Measurements from ENCODE around the gene NMNAT3.
"Not testable (repeated sequence)": the region's sequence is repeated elsewhere in the genome, so short reads cannot be mapped to it uniquely, and the experiment has no call there.

The NMNAT3 gene

GRCh38 chr3:139634111-139634635 lies 43.6 kb downstream of the NMNAT3 start:
- no peak for DNase-seq

DNA sequence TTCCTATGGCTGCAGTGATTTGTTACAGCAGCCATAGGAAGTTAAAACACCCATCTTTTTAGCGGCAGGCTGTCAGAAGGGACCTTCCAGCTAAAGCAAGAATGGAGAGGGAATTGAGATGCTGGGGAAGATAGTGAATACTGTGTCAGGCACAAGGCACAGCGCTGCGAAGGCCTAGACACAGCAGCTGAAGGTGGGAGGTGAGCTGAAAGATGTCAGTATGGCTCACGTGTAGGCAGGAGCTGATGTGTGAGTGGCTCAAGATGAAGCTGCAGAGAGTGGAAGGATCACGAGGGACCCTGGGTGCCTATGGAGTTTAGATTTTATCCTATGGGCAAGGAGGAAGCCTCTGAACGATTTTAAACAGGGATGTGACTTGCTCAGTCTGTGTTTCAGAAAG lies 44.3 kb downstream of the NMNAT3 start:
- no peak for DNase-seq

DNA sequence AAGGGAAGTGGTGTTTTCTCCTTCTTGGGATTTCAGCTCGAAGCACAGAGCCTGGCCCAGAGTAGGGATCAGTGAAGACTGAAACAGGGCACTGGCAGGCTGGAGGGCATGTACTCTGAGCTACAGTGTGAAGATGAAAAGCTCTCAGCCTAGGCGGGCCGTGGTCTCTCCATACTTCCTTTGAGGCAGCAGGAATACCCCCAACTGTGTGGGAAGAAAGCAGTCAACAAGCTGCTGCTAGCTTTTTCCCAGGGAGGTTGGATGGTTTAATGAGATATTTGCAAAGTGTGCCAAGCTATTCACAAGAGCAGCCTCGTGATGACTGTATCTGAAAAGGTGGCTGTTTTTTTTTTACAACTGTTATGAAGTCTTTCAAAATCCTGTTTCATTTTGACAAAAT lies 47.2 kb downstream of the NMNAT3 start:
- no peak for DNase-seq

DNA sequence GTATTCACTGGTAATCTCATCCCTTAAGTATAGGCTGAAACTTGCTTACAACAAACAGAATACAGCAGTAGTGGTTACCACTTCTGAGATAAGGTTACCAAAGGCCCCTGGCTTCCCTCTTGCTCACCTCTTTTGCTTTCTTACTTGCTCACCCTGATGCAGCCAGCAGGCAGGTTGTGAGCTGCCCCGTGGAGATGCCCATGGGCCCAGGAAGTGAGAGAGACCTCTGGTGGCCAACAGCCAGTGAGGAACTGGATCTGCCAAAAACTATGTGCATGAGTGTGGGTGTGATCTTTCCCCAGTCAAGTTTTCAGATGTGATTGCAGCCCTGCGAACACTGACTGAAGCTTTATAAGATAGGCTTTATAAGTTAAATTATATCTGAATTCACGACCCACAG lies 48.7 kb downstream of the NMNAT3 start:
- peak in 1 of 2 experiments; percentile 32 for DNase-seq

- no peak for DNase-seq
Measured at GRCh38 chr3:139627759-139628158, 50.0 kb downstream of the NMNAT3 start.

GRCh38 chr3:139620438-139620837 lies 57.3 kb downstream of the NMNAT3 start:
- DNase-seq, result peak in 1 of 2 experiments; percentile 20

DNA sequence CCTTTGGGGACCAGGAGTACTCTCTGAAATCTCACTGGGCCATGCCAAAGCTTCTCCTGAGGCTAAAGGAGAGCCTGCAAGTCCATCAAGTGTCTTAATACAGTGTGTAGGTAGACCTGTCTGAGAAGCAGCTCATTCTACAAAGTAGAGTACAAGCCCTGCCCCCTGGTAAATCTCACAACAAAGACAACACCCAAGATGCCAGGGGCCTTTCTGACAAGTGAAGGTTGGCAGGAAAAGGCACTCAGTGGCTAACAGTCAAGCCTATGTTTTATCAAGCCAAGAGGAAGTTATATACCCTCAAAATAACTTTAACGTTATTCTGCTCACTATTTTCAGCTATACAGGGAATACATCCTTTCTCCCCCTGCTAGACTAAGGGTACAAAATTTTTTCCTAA lies 58.3 kb downstream of the NMNAT3 start:
- DNase-seq, result no peak

DNA sequence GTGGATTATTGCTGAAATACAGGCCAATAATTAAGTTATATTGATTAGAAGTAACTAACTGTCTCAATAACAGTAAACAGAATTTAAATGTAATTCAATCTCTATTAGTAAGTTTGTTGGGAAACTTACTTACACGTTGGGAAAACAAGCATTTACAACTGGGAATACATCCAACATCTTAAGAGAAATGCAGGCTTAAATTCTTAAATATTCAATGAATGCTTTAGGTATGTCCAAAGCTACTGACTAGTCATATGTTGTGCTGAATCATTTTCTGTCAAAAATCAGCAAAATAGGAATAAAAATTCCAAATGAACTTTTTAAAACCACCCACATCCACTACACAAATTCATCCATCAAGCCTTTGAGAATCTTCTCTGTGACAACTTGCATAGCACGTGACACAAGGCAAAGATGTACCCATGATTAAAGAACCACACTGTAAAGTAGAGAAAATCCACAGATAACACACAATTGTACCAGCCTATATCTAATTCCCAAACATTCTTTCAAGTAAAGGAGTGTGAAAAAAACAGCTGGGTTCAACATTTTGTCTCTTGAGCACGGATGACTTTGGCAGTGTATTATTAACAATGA lies 60.0 kb downstream of the NMNAT3 start:
- DNase-seq, result no peak

- DNase-seq, result no peak
Measured at GRCh38 chr3:139611528-139611927, 66.2 kb downstream of the NMNAT3 start.

DNA sequence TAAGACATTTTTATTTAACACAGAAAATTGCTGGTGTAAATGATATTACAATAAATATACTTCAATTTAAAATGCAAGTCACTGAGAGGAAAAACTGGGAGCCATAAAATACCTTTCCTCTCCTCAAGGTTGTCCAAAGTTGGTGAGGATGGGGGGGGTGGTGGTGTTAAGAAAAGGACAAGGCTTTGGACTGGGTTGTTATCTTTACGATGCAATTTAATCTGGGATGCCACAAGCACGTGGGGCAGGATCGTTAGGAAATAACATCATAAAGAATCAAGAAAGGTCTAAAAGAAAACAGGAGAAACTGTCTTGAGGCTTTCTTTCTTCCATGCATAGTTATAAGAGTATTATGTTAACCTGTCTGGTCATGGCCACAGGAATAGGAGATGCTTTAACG lies 66.9 kb downstream of the NMNAT3 start:
- no peak for DNase-seq

GRCh38 chr3:139608924-139609323 lies 68.8 kb downstream of the NMNAT3 start:
- DNase-seq, result no peak

- DNase-seq, result peak in 1 of 2 experiments; percentile 25
Measured at GRCh38 chr3:139608108-139608380, 69.7 kb downstream of the NMNAT3 start.

- peak; percentile 38 to 68 for DNase-seq
Measured at GRCh38 chr3:139607257-139608107, 70.3 kb downstream of the NMNAT3 start.

DNA sequence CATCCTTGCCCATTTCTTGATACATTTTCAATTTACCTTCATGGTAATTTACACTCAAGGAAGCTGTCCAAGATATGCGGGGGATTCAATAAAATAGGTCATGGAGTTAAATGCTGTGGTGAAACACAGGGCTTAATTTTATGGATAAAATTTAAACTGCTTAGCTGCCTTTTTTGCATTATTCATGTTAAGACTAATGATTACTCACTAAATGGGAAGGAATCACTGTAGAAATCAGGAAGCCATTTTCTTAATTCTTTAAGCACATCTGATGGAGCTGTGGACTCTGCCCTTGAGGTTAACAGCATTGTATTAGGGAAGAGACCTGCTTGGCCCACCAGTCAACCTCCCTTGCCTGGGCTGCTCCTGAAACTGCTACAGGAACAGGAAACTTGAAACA lies 75.8 kb downstream of the NMNAT3 start:
- no peak for DNase-seq

- DNase-seq, result peak in 1 of 2 experiments; percentile 22
Measured at GRCh38 chr3:139601191-139601961, 76.4 kb downstream of the NMNAT3 start.

GRCh38 chr3:139597947-139598346 lies 79.8 kb downstream of the NMNAT3 start:
- no peak for DNase-seq

GRCh38 chr3:139591186-139591585 lies 86.6 kb downstream of the NMNAT3 start:
- not testable (repeated sequence) for DNase-seq

- DNase-seq, result peak; percentile 41 to 59
Measured at GRCh38 chr3:139588450-139588849, 89.3 kb downstream of the NMNAT3 start.

- no peak for DNase-seq
Measured at GRCh38 chr3:139587797-139588196, 90.0 kb downstream of the NMNAT3 start.

DNA sequence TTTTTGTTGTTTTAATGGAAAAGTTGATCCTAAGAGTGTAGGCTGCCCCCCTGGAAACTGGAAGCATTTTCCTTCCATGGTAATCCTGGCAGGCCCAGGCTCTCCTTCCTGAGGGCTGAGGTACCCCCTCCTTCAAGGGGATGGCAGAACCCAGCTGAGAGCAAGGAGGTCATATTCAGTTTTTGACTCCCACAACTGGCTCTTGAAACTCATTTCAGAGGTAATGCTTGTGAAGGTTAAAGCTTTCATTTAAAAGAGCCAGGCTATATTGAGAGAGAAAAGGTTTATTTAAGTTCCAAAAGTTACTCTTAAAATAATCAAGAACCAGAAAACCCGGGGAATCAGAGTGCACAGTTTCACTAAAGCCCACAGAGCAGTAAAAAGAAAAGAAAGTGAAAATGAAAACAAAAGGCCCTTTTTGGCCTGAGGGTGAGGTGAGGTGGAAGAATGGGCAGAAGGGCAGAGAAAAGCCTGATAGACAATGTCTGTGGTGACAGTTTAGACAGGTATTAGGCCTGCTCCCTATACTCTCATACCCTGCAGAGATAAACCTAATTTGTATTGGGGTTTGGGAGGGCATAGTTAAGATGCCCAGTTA lies 91.3 kb downstream of the NMNAT3 start:
- no peak for DNase-seq

DNA sequence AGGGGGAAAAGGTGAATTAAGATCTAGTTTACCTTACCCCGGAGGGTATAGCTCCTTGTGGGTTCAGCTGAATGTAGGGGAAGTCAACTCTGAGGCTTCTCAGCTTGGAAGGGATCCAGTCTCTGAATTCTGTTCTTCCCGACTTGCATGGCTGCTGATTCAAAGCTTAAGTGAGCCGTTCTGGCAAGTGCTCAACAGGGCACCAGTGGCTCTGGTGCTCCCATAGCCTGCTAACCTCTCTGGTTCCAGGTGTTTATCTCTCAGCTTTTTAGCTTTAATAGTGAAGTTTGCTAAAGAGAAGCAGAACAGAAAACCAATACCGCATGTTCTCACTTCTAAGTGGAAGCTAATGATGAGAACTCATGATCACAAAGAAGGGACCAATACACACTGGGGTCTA lies 92.0 kb downstream of the NMNAT3 start:
- DNase-seq, result no peak

DNA sequence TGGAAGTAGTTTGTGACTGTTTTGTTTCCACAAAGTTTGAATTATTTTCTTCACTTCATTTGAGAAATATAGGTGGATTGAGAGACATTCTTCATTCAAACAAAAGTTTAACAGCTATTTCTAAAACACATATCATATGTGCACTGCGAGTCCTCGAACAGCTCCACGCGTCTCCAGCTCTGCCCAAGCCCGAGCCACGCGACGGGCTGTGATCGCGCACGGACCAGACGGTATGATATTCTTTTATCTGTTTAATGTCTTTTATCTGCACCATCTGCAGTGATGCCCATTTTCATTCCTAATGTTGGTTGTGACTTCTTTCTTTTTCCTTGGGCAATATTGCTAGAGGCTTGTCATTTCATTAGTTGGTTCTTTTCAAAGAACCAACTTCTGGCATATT lies 94.1 kb downstream of the NMNAT3 start:
- DNase-seq, result not testable (repeated sequence)

GRCh38 chr3:139578783-139579182 lies 99.0 kb downstream of the NMNAT3 start:
- DNase-seq, result no peak
